HG03442 (cell line): ENCODE results near the gene ACSF3.

Experiments used
- ATAC-seq: cut with Tn5 transposase; IDR thresholded peaks from one replicate; pipeline ENCODE4 v1.9.1; 2021; ENCODE audit warnings: mild to moderate bottlenecking, moderate library complexity; ENCODE audit not compliant: unreplicated experiment

ACSF3 gene

DNA sequence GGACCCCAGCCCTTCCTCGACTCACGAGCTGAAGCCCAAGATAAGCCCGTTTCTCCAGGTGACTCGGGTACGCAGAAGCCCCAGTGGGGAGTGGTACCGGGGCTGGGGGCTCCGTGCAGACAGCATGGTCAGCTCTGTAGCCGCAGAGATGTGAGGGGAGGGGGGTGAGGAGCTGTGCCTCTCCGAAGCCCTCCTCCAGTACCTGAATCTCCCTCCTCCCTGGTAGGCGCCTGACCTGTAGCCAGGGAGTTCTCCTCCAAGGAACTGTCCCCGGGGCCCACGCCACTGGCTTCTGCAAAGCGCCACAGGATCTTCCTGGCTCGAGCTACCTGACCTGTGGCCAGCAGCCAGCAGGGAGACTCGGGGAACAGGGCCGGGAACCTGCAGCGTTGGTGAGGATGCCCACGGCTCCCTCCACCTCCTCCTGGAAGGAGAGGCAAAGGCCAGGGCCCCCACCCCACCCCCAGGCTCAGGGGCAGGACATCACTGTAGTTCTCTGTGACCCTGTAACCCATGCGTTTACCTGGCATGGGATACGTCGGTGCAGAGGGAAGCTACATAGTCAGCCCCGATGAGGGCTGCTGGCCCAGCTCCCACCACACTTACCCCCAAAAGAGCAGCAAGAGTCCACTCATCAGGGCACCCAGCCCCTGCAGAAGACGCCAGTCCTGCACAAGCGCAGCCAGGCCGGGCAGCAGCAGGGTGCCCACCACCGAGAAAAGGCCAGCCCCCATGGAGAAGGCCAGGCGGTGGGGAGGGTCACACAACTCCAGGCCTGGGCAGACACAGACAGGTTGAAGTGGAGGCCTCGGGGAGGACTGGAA is 105.0 kb downstream of the ACSF3 start:
- ATAC-seq = no peak

DNA sequence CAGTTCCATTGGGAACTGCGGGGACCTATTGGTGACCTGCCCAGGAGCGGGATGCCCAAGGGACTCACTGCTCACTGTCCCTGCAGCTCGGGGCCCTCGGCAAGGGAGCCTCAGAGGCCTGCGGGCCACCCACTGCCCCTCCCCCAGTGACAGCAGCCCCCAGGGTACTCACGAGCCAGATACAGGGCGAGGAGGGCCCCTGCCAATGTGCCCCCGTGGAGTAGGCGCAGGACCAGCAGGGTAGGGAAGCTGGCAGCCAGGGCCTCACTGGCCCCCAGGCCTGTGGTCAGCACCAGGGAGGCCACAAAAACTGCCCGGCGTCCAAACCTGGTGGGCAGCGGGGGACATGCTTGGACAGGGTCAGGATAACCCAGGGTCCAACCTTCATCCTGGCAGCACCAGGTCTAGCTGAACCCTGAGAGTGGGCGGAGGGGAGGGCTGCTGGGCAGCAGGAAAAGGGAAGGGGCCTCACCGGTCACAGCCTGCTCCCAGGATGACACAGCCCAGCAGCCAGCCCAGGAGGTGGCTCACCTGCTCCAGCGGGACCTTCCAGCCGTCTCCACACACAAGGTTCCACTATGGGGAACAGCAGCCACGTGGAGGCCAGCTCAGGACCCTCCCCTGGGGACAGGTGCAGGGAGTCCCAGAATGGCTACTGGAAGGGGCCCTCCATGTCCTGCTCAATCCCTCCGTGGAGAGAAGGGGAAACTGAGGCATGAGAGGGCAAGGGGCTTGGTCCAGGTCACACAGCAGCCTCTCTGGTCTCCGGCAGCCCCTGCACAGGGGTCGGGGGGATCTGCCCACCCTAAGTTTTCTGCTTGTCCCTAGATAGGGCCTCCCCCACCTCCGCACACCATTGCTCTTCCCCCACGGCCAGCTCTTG is 105.8 kb downstream of the ACSF3 start:
- ATAC-seq = no peak

DNA sequence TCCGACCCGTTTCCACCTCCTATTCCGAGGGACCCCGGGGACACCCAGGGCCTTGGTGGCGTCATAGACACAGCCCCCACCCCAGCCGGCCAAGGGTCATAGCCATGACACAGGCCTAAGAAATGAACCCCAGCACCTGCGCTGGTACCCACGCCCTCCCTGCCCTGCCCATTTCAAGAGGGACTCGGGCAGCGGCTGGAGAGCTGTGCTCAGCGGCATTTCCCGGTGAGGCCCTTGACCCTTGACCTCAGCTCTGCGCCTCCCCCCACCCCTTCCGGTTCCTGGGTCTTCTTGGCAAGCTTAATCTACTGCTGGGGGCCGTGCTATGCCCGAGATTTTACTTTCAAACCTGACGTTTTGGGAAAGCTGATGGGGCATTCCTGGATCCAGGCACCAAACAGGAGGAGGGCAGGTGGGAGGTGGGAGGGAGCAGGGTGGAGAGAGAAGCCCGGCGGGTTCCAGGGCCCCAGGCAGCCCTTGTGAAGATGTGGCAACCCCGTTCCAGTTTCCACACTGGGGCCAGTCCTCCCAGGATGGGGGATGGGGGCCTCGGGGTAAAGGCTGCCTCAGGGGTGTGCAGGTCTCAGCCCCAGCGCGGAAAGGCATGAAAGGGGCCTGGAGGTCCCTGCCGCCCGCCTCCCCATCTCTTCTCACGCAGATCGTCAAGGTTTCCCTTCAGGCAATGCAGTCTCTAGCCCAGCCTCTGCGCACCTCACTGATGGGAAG is 106.6 kb downstream of the ACSF3 start, which contains the start of gene SLC22A31:
TSS of gene SLC22A31 (minus strand) at position 414 of the 726 bp plus-strand sequence. CDS start at position 378, 36 bp downstream.
- no peak for ATAC-seq

DNA sequence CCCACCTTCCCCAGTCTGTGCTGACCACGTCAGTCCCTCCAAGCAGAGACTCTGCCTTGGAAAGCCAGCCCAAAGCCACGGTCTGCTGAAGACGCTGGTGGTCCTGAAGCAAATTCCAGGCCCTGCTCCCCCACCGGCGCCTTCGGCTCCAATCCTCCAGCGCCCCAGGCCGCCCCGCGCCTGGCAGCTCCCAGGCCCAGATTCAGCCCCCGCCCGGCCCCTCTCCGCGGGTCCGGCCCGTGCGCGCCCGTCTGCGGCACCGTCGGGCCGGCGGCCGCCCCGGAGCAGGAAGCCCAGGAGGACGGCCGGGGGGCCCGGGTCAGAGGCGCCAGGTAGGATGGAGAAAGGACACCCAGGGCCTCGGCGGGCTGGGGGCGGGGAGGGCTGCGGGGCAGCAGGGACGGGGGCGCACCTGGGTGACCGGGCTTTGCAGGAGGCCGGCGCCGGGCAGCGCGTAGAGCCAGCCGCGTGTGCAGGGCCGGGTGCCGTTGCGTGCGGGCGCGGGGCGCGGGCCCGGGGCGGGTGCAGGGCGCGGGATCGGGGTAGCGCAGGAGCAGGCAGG is 107.3 kb downstream of the ACSF3 start:
- no peak for ATAC-seq

DNA sequence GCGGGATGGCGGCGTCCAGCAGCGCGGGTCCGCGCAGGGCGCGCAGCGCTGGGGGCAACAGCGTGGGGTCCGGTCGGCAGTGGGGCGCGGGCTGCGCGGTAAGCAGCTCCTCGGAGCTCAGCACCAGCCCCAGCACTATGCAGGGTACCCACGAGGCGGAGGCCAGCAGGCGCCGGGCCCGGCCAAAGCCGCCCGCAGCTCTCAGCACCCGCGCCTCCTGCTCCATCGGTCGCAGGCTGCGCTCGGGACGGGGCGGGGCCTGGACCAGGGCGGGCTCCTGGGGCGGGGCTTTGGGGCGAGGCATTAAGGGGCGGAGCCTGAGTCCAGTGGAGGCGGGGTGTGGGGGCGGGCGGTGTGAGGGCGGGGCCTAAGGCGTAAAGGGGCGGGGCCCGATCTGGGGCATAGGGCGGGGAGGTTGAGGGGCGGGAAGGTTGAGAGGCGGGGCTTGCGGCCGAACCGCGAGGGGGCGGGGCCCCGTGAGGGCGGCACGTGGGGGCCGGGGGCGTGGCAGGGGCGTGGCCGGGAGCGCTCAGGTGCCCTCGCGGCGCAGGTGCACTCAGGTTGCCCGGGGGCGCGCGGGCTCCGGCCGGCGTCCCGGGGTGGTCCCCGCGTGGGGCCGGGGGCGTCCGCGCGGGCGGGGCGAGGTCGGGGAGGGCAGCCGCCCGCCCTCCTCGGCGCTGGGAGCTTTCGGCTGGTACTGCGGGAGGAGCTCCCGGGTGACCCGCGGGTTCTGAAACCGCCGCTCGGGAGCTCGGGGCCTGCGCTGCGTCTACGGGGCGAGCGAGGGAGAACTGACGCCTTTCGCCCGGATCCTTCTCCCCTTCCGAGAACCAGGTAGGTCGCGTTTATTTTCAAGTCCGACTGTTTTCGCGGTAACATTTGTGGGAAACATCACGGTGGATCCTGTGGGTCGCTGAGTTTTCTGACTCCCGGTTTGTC is 108.1 kb downstream of the ACSF3 start:
- ATAC-seq = no peak

DNA sequence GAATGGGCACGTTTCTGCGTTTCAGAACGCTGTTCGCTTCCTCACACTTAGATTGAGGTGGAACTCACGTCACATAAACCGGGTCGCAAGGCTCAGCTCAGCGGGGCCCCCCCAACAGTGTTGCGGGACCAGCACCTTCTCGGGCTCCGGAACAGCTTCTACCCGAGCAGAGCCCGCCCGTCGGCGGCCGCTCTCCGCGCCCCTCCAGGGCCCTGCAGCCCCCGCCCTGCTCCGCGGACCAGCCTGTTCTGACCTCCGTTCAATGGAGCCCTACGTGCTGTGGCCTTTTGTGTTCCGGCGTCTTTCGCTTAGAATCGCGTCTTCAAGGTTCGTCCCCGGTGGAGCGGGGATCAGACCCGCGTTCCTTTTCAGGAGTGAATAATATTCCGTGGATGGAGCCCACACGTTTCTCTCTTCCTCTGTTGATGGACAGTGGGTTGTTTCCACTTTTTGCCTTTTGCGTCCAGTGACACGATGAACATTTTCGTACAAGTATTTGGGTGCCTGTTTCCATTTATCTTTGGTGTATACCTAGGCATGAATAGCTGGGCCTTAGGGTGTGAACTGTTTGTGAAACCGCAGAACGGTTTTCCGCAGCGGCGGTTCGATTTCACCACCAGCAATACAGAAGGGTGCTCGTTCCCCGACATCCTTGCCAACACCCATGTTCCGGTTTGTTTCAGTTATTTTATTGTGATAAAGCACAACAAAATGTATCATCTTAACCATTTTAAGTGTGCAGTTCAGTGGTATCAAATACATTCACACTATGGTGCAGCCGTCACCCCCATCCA is 109.0 kb downstream of the ACSF3 start:
- ATAC-seq = no peak
